ENCODE results near the gene PMF1.

GRCh38 chr1:156167536-156167935 is 45.3 kb upstream of the PMF1 start:
- TF ChIP-seq EZH2 (IDR thresholded peaks at IDR 0.05; ENCODE audit: insufficient read depth, poor library complexity, severe bottlenecking), result no peak
- TF ChIP-seq EZH2phosphoT487 (IDR thresholded peaks at IDR 0.05; ENCODE audit: insufficient read depth, low read depth), result no peak

Measured in GM23248 (cell line).